ENCODE results near the gene GOLGA6L7.

DNA sequence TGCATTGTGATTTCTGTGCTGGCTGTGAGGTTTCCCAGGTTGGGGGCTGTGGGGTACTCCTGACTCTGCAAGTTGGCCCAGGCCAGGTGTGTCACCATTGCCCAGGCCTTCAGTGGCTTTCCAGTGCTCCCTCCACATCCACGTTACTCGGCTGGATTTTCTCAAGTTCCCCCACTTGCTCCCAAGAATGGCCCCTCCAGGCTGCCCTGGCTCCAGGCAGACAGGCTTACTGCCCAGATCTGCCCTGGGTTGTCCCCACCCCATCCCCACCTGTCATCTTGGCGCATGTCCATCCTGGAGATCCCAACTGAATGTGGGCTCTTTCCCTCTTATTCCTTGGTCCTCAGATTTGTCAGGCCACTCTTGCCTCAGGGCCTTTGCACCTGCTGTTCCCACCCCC lies 40.9 kb upstream of the GOLGA6L7 start:
- no peak for TF ChIP-seq POLR2A (IDR thresholded peaks at IDR 0.05)
- TF ChIP-seq, protein P1, sequence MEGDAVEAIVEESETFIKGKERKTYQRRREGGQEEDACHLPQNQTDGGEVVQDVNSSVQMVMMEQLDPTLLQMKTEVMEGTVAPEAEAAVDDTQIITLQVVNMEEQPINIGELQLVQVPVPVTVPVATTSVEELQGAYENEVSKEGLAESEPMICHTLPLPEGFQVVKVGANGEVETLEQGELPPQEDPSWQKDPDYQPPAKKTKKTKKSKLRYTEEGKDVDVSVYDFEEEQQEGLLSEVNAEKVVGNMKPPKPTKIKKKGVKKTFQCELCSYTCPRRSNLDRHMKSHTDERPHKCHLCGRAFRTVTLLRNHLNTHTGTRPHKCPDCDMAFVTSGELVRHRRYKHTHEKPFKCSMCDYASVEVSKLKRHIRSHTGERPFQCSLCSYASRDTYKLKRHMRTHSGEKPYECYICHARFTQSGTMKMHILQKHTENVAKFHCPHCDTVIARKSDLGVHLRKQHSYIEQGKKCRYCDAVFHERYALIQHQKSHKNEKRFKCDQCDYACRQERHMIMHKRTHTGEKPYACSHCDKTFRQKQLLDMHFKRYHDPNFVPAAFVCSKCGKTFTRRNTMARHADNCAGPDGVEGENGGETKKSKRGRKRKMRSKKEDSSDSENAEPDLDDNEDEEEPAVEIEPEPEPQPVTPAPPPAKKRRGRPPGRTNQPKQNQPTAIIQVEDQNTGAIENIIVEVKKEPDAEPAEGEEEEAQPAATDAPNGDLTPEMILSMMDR (IDR thresholded peaks at IDR 0.05 in 8 of 11, conservative IDR thresholded peaks at IDR 0.05 in 3 of 11), result no peak
- TF ChIP-seq POLR2AphosphoS5 (IDR thresholded peaks at IDR 0.05), result no peak

All from spleen (tissue), 7 donors.